Esophagus squamous epithelium (tissue), 5 donors: Measurements from ENCODE around the gene HP. TPM values are rescaled to one million over a fixed set of nuclear protein-coding genes. Genes with fewer than 3 reads are reported as not detected.

ENCODE experiments used
- DNase-seq: peaks from one replicate; lab custom pipeline; 2025; lab: John Stamatoyannopoulos, UW
- H3K27ac ChIP-seq, 4 donors: fragments of 200-600 bp; sonication (generic); one replicate each; pipeline ENCODE4 v1.5.1; 2016 to 2019; ENCODE audit warnings: mild to moderate bottlenecking in 1 of 4
- H3K27me3 ChIP-seq, 4 donors: fragments of 200-600 bp; sonication (generic); 1 replicate in 3 of 4; 2 replicates in 1 of 4; pipeline versions ENCODE4 v1.5.1 to v1.6.0; 2017 to 2021; ENCODE audit warnings: antibody characterized with exemption in 1 of 4
- H3K36me3 ChIP-seq, 3 donors: fragments of 200-600 bp; sonication (generic); one replicate each; pipeline ENCODE4 v1.5.1; 2016 to 2019
- H3K4me1 ChIP-seq, 3 donors: fragments of 200-600 bp; sonication (generic); one replicate each; pipeline ENCODE4 v1.5.1; 2017 to 2019
- H3K4me3 ChIP-seq, 4 donors: fragments of 200-600 bp; sonication (generic); 1 replicate in 3 of 4; 2 replicates in 1 of 4; pipeline ENCODE4 v1.5.1; 2016 to 2019; ENCODE audit warnings: mild to moderate bottlenecking in 2 of 4, moderate library complexity in 1 of 4
- H3K9me3 ChIP-seq, 3 donors: fragments of 200-600 bp; sonication (generic); one replicate each; pipeline ENCODE4 v1.5.1; 2016 to 2019
- POLR2A ChIP-seq, 4 donors: fragments of 450-650 bp; IDR thresholded peaks; one replicate each; pipeline ENCODE4 v1.6.1; 2017; ENCODE audit warnings: antibody characterized with exemption in 4 of 4, mild to moderate bottlenecking in 4 of 4, moderate library complexity in 3 of 4
- WGBS, 2 donors: methylation state at CpG; one replicate each; pipeline ENCODE4 v1.1.5; 2018; 5-methylcytosine and 5-hydroxymethylcytosine counted together
- intact Hi-C: fragments of 100-400 bp; cut with DNase I; formaldehyde crosslinking; loops from one replicate; pipeline ENCODE4 v1.15.0; 2022
- total RNA-seq, 4 donors: library from RNA; depleted of rRNA; stranded (reverse); fragments of >200 nt; gene quantifications; one replicate each; pipeline ENCODE4 v1.1.0, GENCODE V29; 2016
- TF ChIP-seq, protein P1 (sequence below), 6 experiments: fragments of 450-650 bp in 4 of 6; fragments of 200-600 bp in 2 of 6; sonication (generic) in 2 of 6; IDR thresholded peaks; one replicate each; pipeline ENCODE4 v1.5.1; 2016 to 2019; ENCODE audit warnings: antibody characterized with exemption in 6 of 6, mild to moderate bottlenecking in 4 of 6, moderate library complexity in 4 of 6
- donor health status: DM: yes; HTN: yes; CAD: no.

HP gene
- total RNA-seq, 4 donors from 2014 or later = 1.0 to 2.9 TPM; not detected in 2

DNA sequence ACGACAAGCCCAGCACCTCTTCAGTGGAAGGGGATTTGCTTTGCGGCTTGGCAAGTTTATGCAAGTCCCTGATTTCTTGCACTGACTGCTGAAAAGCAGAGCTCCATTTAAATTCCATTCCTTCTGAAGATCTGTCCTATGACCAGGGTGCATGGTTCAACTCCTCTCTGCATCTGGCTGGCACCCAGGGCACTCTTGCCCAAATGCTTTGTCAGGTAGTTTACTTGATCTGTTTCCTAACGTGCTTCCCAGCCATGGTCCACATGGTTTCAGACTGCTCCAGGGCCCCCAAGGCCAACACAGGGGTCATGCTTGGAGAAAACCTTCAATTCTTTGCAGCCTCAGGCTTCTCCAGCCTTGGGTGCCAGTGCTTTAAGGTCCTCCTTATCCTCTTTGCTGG lies 11.2 kb upstream of the HP start:
- intact Hi-C loops = no loop called here
- H3K27ac ChIP-seq = no peak overlapping the region
- WGBS, 2 donors = 63 to 67% methylated on average over 3 of the region's 3 CpGs
- H3K9me3 ChIP-seq = no peaks in the 10 kb centered on the region
- no peaks in the 10 kb centered on the region for H3K27me3 ChIP-seq
- no peak overlapping the region for H3K4me3 ChIP-seq
- TF ChIP-seq, protein P1, sequence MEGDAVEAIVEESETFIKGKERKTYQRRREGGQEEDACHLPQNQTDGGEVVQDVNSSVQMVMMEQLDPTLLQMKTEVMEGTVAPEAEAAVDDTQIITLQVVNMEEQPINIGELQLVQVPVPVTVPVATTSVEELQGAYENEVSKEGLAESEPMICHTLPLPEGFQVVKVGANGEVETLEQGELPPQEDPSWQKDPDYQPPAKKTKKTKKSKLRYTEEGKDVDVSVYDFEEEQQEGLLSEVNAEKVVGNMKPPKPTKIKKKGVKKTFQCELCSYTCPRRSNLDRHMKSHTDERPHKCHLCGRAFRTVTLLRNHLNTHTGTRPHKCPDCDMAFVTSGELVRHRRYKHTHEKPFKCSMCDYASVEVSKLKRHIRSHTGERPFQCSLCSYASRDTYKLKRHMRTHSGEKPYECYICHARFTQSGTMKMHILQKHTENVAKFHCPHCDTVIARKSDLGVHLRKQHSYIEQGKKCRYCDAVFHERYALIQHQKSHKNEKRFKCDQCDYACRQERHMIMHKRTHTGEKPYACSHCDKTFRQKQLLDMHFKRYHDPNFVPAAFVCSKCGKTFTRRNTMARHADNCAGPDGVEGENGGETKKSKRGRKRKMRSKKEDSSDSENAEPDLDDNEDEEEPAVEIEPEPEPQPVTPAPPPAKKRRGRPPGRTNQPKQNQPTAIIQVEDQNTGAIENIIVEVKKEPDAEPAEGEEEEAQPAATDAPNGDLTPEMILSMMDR (IDR thresholded peaks at IDR 0.05) = no peak
- no peak for TF ChIP-seq POLR2A (IDR thresholded peaks at IDR 0.05)
- no peaks in the 10 kb centered on the region for H3K4me1 ChIP-seq
- H3K36me3 ChIP-seq = peaks cover 0 to 34% (median 0%) of the 10 kb centered on the region in 3 donors
- no peak for DNase-seq

DNA sequence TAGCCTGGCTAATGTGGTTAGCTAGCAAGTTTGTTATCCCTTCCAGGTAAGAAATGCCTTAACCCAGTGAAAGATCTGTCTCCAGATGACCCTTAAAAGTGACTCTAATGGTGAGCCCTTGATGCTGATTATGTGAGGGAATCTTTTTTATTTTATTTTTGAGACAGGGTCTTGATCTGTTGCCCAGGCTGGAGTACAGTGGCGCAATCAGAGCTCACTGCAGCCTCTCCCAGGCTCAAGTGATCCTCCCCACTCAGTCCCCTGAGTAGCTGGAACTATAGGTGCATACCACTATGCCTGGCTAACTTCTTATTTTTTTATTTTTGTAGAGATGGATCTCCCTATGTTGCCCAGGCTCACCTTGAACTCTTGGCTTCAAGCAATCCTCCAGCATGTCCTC lies 10.8 kb upstream of the HP start:
- WGBS, 2 donors = 100% methylated on average over 1 of the region's 1 CpG
- H3K4me3 ChIP-seq = no peak overlapping the region
- peaks cover 0 to 30% (median 0%) of the 10 kb centered on the region in 3 donors for H3K36me3 ChIP-seq
- intact Hi-C loops = no loop called here
- no peaks in the 10 kb centered on the region for H3K4me1 ChIP-seq
- H3K27ac ChIP-seq = no peak overlapping the region
- H3K27me3 ChIP-seq = no peaks in the 10 kb centered on the region
- DNase-seq = no peak
- H3K9me3 ChIP-seq = no peaks in the 10 kb centered on the region
- no peak for TF ChIP-seq POLR2A (IDR thresholded peaks at IDR 0.05)
- TF ChIP-seq, protein P1 (IDR thresholded peaks at IDR 0.05) = no peak

DNA sequence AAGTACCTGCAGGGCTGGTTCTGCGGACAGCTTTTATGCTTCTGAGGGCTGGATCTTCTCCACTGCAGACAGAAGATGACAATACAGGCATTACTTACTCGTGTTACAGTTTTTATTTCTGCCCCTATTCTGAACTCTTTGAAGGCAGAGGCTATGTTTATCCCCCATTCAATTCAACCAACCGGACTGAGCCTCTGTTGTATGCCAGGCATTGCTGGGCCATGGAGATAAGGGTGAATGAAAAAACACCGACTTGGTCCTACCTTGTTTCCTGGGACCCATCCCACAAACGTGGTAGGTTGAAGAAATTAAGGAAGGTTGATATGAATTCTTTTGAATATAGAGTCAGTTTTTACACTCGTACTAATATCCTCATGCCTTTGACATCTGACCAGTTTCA lies 10.0 kb upstream of the HP start:
- H3K4me3 ChIP-seq = no peak overlapping the region
- H3K36me3 ChIP-seq = peaks cover 0 to 30% (median 0%) of the 10 kb centered on the region in 3 donors
- WGBS, 2 donors = 58 to 70% methylated on average over 5 to 6 of the region's 6 CpGs
- no peak overlapping the region for H3K27ac ChIP-seq
- DNase-seq = no peak
- no peaks in the 10 kb centered on the region for H3K4me1 ChIP-seq
- no peaks in the 10 kb centered on the region for H3K9me3 ChIP-seq
- intact Hi-C loops = no loop called here
- no peaks in the 10 kb centered on the region for H3K27me3 ChIP-seq
- TF ChIP-seq, protein P1 (IDR thresholded peaks at IDR 0.05) = no peak
- no peak for TF ChIP-seq POLR2A (IDR thresholded peaks at IDR 0.05)

- H3K4me1 ChIP-seq = no peaks in the 10 kb centered on the region
- DNase-seq = no peak
- WGBS, 2 donors = 67 to 87% methylated on average over 2 of the region's 2 CpGs
- H3K9me3 ChIP-seq = peaks cover 0 to 4% (median 0%) of the 10 kb centered on the region in 3 donors
- no peak overlapping the region for H3K27ac ChIP-seq
- intact Hi-C loops = no loop called here
- H3K36me3 ChIP-seq = peaks cover 0 to 30% (median 0%) of the 10 kb centered on the region in 3 donors
- H3K27me3 ChIP-seq = no peaks in the 10 kb centered on the region
- TF ChIP-seq POLR2A (IDR thresholded peaks at IDR 0.05) = no peak
- TF ChIP-seq, protein P1 (IDR thresholded peaks at IDR 0.05) = no peak
- no peak overlapping the region for H3K4me3 ChIP-seq
These were observed 9.4 kb upstream of the HP start for GRCh38 chr16:72044825-72045359.

DNA sequence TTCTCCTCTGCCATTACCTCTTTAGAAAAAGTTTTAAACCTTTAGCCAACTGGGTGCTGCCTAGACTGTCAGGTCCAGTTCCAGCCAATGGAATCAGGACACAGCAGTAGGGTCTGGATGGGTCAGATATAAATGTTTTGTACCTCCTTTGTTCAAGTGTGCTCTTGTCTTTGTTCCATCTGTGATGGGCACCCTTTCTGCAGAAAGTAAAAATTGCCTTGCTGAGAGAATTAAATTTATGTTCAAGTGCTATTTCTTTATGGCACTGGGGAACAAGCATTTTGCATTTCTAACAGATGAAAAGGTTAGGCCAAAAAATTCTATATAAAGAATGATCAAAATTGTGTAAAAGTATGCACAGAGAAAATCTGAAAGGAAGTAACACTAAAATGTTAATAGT lies 5.2 kb upstream of the HP start:
- H3K27me3 ChIP-seq = no peaks in the 10 kb centered on the region
- intact Hi-C loops = no loop called here
- H3K27ac ChIP-seq = no peak overlapping the region
- peaks cover 0 to 3% (median 0%) of the 10 kb centered on the region in 3 donors for H3K36me3 ChIP-seq
- H3K9me3 ChIP-seq = peaks cover 0 to 6% (median 0%) of the 10 kb centered on the region in 3 donors
- H3K4me1 ChIP-seq = no peaks in the 10 kb centered on the region
- no peak for TF ChIP-seq POLR2A (IDR thresholded peaks at IDR 0.05)
- TF ChIP-seq, protein P1 (IDR thresholded peaks at IDR 0.05) = no peak
- DNase-seq = no peak
- no peak overlapping the region for H3K4me3 ChIP-seq
